A673 (cell line): ENCODE data around the gene ACTL7B. TPM values are rescaled to one million over a fixed set of nuclear protein-coding genes. Genes with fewer than 3 reads are reported as not detected.

Experiments
- BruUV-seq: library from RNA; stranded (reverse); fragments of 400-500 nt; replicated peaks from 2 replicates; lab custom pipeline; 2021; lab: Mats Ljungman, UMichigan
- CTCF ChIA-PET: fragments of 300-600 bp; sonication (Branson Sonifier 250); formaldehyde crosslinking; loops from one replicate; lab custom pipeline; 2022; ENCODE audit warnings: antibody characterized with exemption; lab: Charles Lee
- POLR2A ChIA-PET: fragments of 300-600 bp; sonication (Branson Sonifier 250); formaldehyde crosslinking; loops from one replicate; lab custom pipeline; 2022; ENCODE audit warnings: antibody characterized with exemption; ENCODE audit not compliant: low non-redundant PET; lab: Charles Lee
- DNase-seq: peaks from one replicate; pipeline ENCODE4 v3.0.0-alpha.2; 2015; ENCODE audit warnings: low spot score
- H3K27ac ChIP-seq: fragments of 200-600 bp; sonication (generic); 2 replicates; pipeline ENCODE4 v1.5.1; 2016; ENCODE audit warnings: mixed run types, low read depth, mild to moderate bottlenecking, mixed read lengths, antibody characterized with exemption, low read length; ENCODE audit not compliant: poor library complexity, severe bottlenecking
- H3K27me3 ChIP-seq: fragments of 200-600 bp; sonication (generic); replicated peaks from 2 replicates; pipeline ENCODE4 v1.6.1; 2017; ENCODE audit warnings: mixed run types, low read depth, mild to moderate bottlenecking, mixed read lengths, antibody characterized with exemption, low read length; ENCODE audit not compliant: insufficient read depth, poor library complexity
- H3K36me3 ChIP-seq: fragments of 200-600 bp; sonication (generic); 2 replicates; pipeline ENCODE4 v1.6.1; 2016; ENCODE audit warnings: mixed run types, mild to moderate bottlenecking, mixed read lengths, antibody characterized with exemption, low read length; ENCODE audit not compliant: insufficient read depth, poor library complexity, severe bottlenecking
- H3K4me1 ChIP-seq: fragments of 200-600 bp; sonication (generic); 2 replicates; pipeline ENCODE4 v1.6.1; 2017; ENCODE audit warnings: mixed run types, mild to moderate bottlenecking, mixed read lengths, antibody characterized with exemption, low read length; ENCODE audit not compliant: insufficient read depth, poor library complexity, severe bottlenecking
- H3K4me3 ChIP-seq: fragments of 200-600 bp; sonication (generic); 2 replicates; pipeline ENCODE4 v1.5.1; 2016; ENCODE audit warnings: low read depth, mixed run types, mild to moderate bottlenecking, mixed read lengths, low read length; ENCODE audit not compliant: poor library complexity, severe bottlenecking
- H3K9me3 ChIP-seq: fragments of 200-600 bp; sonication (generic); 2 replicates; pipeline ENCODE4 v1.6.1; 2016; ENCODE audit warnings: mixed run types, low read depth, mild to moderate bottlenecking, mixed read lengths, antibody characterized with exemption, low read length; ENCODE audit not compliant: poor library complexity, severe bottlenecking
- EZH2 ChIP-seq: fragments of 200-600 bp; sonication (generic); IDR thresholded peaks from 2 replicates; pipeline ENCODE4 v1.6.1; 2017; ENCODE audit warnings: borderline replicate concordance, low read depth, mild to moderate bottlenecking, mixed read lengths, antibody characterized with exemption, low read length; ENCODE audit not compliant: poor library complexity, severe bottlenecking
- intact Hi-C: fragments of 100-400 bp; cut with micrococcal nuclease; formaldehyde crosslinking; loops from one replicate; pipeline ENCODE4 v1.10.0; 2022; ENCODE audit not compliant: unreplicated experiment
- total RNA-seq: library from RNA; stranded (reverse); gene quantifications from 2 replicates; pipeline ENCODE4 v1.2.3, GENCODE V29; 2021
- TF ChIP-seq, protein P1 (sequence below): fragments of 300-800, 200-600 bp; sonication (generic); conservative IDR thresholded peaks from 2 replicates; pipeline ENCODE4 v1.5.1; 2017; ENCODE audit warnings: low read depth, mild to moderate bottlenecking, antibody characterized with exemption, low read length, moderate library complexity, mixed read lengths

Gene ACTL7B
- total RNA-seq, 1 experiment from 2014 or later = not detected

DNA sequence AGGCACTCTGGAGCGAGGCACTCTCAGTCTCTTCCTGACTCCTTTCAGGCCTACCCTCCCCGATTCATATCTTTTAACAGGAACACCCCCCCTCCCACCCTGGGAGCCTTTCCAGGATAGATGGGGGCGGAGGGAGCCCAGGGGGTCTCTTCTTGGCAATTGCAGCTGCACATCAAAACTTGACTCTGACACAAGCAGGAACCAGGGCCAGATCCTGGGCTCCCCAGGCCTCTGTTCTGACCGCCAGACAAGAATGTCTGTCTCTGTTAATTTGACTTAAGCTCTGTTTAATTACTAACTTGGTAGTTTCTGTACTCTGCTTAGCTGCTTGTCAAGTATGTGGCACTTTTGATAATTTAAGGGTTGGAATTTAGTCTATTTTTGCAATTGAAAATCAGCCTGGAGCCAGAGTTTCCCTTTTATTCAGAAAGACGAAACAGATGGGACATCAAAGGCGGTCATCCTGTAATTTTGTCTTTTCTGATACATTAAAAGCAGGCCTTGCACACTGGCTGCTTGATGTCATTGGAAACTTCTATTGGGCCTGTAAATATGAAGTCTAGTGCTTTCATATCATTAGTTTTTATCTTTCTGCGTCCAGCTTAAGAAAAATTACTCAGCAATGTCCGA, 43.3 kb downstream of the ACTL7B start:
- TF ChIP-seq, protein P1, sequence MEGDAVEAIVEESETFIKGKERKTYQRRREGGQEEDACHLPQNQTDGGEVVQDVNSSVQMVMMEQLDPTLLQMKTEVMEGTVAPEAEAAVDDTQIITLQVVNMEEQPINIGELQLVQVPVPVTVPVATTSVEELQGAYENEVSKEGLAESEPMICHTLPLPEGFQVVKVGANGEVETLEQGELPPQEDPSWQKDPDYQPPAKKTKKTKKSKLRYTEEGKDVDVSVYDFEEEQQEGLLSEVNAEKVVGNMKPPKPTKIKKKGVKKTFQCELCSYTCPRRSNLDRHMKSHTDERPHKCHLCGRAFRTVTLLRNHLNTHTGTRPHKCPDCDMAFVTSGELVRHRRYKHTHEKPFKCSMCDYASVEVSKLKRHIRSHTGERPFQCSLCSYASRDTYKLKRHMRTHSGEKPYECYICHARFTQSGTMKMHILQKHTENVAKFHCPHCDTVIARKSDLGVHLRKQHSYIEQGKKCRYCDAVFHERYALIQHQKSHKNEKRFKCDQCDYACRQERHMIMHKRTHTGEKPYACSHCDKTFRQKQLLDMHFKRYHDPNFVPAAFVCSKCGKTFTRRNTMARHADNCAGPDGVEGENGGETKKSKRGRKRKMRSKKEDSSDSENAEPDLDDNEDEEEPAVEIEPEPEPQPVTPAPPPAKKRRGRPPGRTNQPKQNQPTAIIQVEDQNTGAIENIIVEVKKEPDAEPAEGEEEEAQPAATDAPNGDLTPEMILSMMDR = no peak
- TF ChIP-seq EZH2 = no peak
- Histone ChIP-seq H3K36me3 (no peaks in the 10 kb centered on the region), H3K9me3 (no peaks in the 10 kb centered on the region), H3K4me1 (peaks cover 7% of the 10 kb centered on the region), H3K27me3 (no peaks in the 10 kb centered on the region), H3K4me3 (no peak overlapping the region), H3K27ac (no peak overlapping the region)
- peak; percentile 14 for DNase-seq
- intact Hi-C loops = loop anchor here (5.0 kb wide), 1 partner anchor 335 kb away; no protein-coding TSS in a partner anchor
- CTCF ChIA-PET = no interaction called here
- POLR2A ChIA-PET = no interaction called here
- no TSS peak for BruUV-seq

GRCh38 chr9:108811944-108812343, 43.8 kb downstream of the ACTL7B start:
- ChIA-PET POLR2A (no interaction called here), CTCF (no interaction called here)
- Histone ChIP-seq H3K36me3 (no peaks in the 10 kb centered on the region), H3K4me1 (peaks cover 7% of the 10 kb centered on the region), H3K4me3 (no peak overlapping the region), H3K27ac (no peak overlapping the region), H3K27me3 (no peaks in the 10 kb centered on the region), H3K9me3 (no peaks in the 10 kb centered on the region)
- DNase-seq = no peak
- intact Hi-C loops = loop anchor here (5.0 kb wide), 1 partner anchor 335 kb away; no protein-coding TSS in a partner anchor
- no peak for TF ChIP-seq EZH2
- TF ChIP-seq, protein P1 = no peak
- BruUV-seq = no TSS peak

DNA sequence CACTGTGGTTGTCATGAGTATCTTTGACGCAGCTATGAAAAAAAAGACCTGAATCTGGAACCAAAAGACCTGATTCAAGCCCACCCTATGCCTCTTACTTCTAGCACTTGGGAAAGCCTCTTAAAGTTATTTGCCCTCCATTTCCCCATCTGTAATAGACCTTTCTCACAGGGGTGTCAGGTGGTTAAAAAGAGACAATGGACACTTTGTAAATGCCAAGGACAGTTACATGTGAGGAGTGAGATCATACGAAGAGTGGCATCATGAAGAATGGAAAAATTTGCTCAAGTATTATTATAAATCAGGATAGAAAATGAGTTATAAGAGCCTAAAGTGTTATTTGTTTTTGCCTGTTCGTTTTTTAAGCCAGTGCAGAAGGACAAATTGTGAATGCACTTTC, 46.5 kb downstream of the ACTL7B start:
- Histone ChIP-seq H3K27me3 (no peaks in the 10 kb centered on the region), H3K27ac (no peak overlapping the region), H3K4me1 (no peaks in the 10 kb centered on the region), H3K4me3 (no peak overlapping the region), H3K36me3 (no peaks in the 10 kb centered on the region), H3K9me3 (no peaks in the 10 kb centered on the region)
- POLR2A ChIA-PET = no interaction called here
- intact Hi-C loops = no loop called here
- DNase-seq = no peak
- no TSS peak for BruUV-seq
- CTCF ChIA-PET = no interaction called here
- TF ChIP-seq EZH2 = no peak
- TF ChIP-seq, protein P1 = no peak

Other genes with a start within 250 kb of the ACTL7B start
- gene ACTL7A, start 6.3 kb upstream of the ACTL7B start, total RNA-seq = not detected in 2 replicates
- gene ELP1, start 78.1 kb upstream of the ACTL7B start, total RNA-seq = 34.1 and 38.7 TPM in 2 replicates
- gene ABITRAM, start 78.4 kb upstream of the ACTL7B start, total RNA-seq = 20.2 and 20.7 TPM in 2 replicates
- 72.0 and 72.5 TPM in 2 replicates for gene CTNNAL1, start 157.5 kb upstream of the ACTL7B start, total RNA-seq